ENCODE measurements around the gene MRPL14.

DNA sequence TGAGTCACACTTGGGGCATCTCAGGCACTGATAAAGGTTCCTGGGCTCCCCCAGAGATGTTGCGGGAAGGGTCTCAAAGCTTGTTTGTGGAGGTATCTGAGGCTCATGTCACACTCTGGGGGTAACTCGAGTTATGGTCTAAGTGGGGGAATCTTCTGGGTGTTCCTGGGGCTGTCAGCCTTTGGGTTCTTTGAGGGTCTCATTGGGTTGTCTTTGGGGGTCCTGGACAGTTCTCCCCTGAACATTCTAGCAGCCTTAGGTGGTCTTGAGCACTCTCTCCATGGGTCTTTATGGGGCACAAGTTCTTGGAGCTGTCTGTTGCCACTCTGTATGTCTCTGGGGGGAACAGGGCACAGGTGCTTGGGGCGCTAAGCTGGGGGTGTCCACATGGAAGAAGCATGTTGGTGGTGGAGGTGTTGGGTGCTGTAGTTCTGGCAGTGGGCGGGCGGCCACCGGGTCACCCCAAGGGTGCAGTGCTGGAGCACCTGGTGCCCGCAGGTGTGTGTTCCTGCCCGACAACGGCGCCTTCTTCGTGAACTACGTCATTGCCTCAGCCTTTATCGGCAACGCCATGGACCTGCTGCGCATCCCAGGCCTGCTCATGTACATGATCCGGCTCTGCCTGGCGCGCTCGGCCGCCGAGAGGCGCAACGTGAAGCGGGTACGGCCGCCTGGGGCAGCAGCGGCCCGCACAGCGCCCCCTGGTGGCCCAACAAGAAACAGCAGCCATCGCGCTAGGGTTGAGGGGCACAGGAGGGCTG is 24.3 kb upstream of the MRPL14 start:
- TF ChIP-seq, protein P1, sequence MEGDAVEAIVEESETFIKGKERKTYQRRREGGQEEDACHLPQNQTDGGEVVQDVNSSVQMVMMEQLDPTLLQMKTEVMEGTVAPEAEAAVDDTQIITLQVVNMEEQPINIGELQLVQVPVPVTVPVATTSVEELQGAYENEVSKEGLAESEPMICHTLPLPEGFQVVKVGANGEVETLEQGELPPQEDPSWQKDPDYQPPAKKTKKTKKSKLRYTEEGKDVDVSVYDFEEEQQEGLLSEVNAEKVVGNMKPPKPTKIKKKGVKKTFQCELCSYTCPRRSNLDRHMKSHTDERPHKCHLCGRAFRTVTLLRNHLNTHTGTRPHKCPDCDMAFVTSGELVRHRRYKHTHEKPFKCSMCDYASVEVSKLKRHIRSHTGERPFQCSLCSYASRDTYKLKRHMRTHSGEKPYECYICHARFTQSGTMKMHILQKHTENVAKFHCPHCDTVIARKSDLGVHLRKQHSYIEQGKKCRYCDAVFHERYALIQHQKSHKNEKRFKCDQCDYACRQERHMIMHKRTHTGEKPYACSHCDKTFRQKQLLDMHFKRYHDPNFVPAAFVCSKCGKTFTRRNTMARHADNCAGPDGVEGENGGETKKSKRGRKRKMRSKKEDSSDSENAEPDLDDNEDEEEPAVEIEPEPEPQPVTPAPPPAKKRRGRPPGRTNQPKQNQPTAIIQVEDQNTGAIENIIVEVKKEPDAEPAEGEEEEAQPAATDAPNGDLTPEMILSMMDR (IDR thresholded peaks at IDR 0.05; ENCODE audit: control extremely low read depth in 1 of 3, insufficient read depth in 1 of 3, low read depth in 1 of 3, low read length in 3 of 3), result peak in 2 of 3 experiments; percentile 99 to 100; a peak in 3 of 4 replicates
- no peak for TF ChIP-seq RXRA (IDR thresholded peaks at IDR 0.05; ENCODE audit: insufficient read depth, low read depth, low read length)
- TF ChIP-seq RNF2 (IDR thresholded peaks at IDR 0.05; ENCODE audit: borderline replicate concordance, low read depth, low read length, missing control alignments, poor library complexity, severe bottlenecking), result no peak
- no peak for TF ChIP-seq ZNF274 (IDR thresholded peaks at IDR 0.05; ENCODE audit: borderline replicate concordance, extremely low read depth, low read length)
- TF ChIP-seq POLR2A (IDR thresholded peaks at IDR 0.05; ENCODE audit: control extremely low read depth in 1 of 2, low read depth in 2 of 2, low read length in 2 of 2), result no peak
- TF ChIP-seq, protein P2, sequence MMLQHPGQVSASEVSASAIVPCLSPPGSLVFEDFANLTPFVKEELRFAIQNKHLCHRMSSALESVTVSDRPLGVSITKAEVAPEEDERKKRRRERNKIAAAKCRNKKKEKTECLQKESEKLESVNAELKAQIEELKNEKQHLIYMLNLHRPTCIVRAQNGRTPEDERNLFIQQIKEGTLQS (IDR thresholded peaks at IDR 0.05; ENCODE audit: insufficient read depth, low read depth, low read length), result 0 out of 2 replicates have a peak, but pooled peaks have one; percentile 6
- no peak for TF ChIP-seq POLR2AphosphoS5 (IDR thresholded peaks at IDR 0.05; ENCODE audit: low read depth, low read length)
